Karpas-422 (cell line): ENCODE measurements around the gene HNRNPA3. TPM values are rescaled to one million over a fixed set of nuclear protein-coding genes. Genes with fewer than 3 reads are reported as not detected.

ENCODE experiments used
- DNase-seq: peaks from one replicate; pipeline ENCODE4 v3.0.0-alpha.2; 2015
- H2AFZ ChIP-seq: fragments of 200-600 bp; sonication (generic); 2 replicates; pipeline ENCODE4 v1.6.1; 2014; ENCODE audit warnings: antibody characterized with exemption, low read length, mixed read lengths
- H3K27ac ChIP-seq: fragments of 200-600 bp; sonication (generic); 2 replicates; pipeline ENCODE4 v1.5.1; 2014; ENCODE audit warnings: mild to moderate bottlenecking, low read length, moderate library complexity
- H3K27me3 ChIP-seq: fragments of 200-600 bp; sonication (generic); 2 replicates; pipeline ENCODE4 v1.6.1; 2014; ENCODE audit warnings: low read length, mixed read lengths
- H3K36me3 ChIP-seq: fragments of 200-600 bp; sonication (generic); 2 replicates; pipeline ENCODE4 v1.6.1; 2014; ENCODE audit warnings: low read length, mixed read lengths; ENCODE audit not compliant: insufficient read depth
- H3K4me1 ChIP-seq: fragments of 200-600 bp; sonication (generic); 2 replicates; pipeline ENCODE4 v1.6.1; 2014; ENCODE audit warnings: mild to moderate bottlenecking, low read length, mixed read lengths
- H3K4me2 ChIP-seq: fragments of 200-600 bp; sonication (generic); 2 replicates; pipeline ENCODE4 v1.6.1; 2014; ENCODE audit warnings: low read length, low read depth, mild to moderate bottlenecking; ENCODE audit not compliant: poor library complexity, severe bottlenecking
- H3K4me3 ChIP-seq: fragments of 200-600 bp; sonication (generic); 2 replicates; pipeline ENCODE4 v1.5.1; 2014; ENCODE audit warnings: mild to moderate bottlenecking, antibody characterized with exemption, low read length, mixed read lengths
- H3K79me2 ChIP-seq: fragments of 200-600 bp; sonication (generic); 2 replicates; pipeline ENCODE4 v1.6.1; 2014; ENCODE audit warnings: mild to moderate bottlenecking, low read length, mixed read lengths
- H3K9ac ChIP-seq: fragments of 200-600 bp; sonication (generic); 2 replicates; pipeline ENCODE4 v1.6.0; 2014; ENCODE audit warnings: low read length
- H3K9me2 ChIP-seq: fragments of 200-600 bp; sonication (generic), shearing (Covaris generic); replicated peaks from 2 replicates; pipeline ENCODE4 v1.6.0; 2014; ENCODE audit warnings: mild to moderate bottlenecking, low read length, moderate library complexity; ENCODE audit not compliant: insufficient read depth
- H3K9me3 ChIP-seq: fragments of 300-700, 200-600 bp; sonication (generic); 2 replicates; pipeline ENCODE4 v1.6.1; 2014; ENCODE audit warnings: low read length, mixed read lengths
- H4K20me1 ChIP-seq: fragments of 200-600 bp; sonication (generic); 2 replicates; pipeline ENCODE4 v1.6.1; 2014; ENCODE audit warnings: mild to moderate bottlenecking, antibody characterized with exemption, low read length, low read depth; ENCODE audit not compliant: insufficient read depth
- total RNA-seq: library from RNA; depleted of rRNA; stranded (reverse); fragments of >200 nt; shearing (Covaris generic); gene quantifications from 2 replicates; pipeline ENCODE4 v1.2.3, GENCODE V29; 2014; ENCODE audit warnings: low replicate concordance

HNRNPA3 gene
- total RNA-seq, 1 experiment from 2014 or later = 51.7 TPM

DNA sequence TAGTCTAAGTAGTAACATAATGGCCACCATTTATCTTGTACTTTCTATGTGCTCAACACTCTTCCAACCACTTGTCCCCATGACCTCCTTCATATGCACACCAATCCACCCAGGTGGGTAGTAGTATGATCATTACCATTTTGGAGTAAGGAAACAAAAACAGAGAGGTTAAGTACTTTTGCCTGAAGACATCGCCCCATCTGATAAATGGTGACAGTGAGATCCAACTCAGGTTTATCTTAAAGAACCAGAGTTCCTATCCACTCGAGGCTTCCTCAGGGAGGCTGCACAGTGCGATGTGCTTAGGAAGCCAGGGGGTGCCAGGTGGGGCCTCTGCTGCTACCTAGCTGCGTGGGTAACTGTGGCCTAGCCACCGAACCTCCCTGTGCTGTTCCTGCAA lies 37.9 kb downstream of the HNRNPA3 start:
- Histone ChIP-seq H3K36me3 (peaks cover 11% of the 10 kb centered on the region; the same call in 1 of the 2 replicates), H2AFZ (no peak overlapping the region), H4K20me1 (peaks cover 48% of the 10 kb centered on the region; the same call in 1 of the 2 replicates), H3K27me3 (no peaks in the 10 kb centered on the region), H3K9me3 (no peaks in the 10 kb centered on the region), H3K27ac (peak overlapping the region; percentile 95), H3K9ac (no peak overlapping the region), H3K4me2 (peak overlapping the region; percentile 26), H3K9me2 (no peaks in the 10 kb centered on the region), H3K79me2 (peaks cover 100% of the 10 kb centered on the region), H3K4me1 (peaks cover 97% of the 10 kb centered on the region), H3K4me3 (no peak overlapping the region)
- no peak for DNase-seq

DNA sequence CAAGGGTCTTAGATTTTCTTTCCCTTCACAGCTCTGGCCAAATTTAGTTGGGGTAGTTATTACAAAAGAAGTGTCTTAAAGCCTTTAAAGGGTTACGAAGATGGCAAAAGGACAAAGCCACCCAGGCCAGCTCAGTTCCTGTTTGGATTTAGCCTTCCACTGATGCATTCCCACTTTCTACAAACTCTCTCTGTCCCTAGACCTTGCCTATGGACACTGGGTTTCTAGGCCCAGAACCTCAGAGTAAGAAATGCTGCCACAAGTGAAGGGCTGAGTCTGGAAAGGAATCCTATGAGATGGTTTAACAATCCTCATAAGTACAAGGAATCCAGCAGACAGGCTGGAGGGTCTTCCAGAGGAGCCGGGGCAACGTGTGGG lies 38.6 kb downstream of the HNRNPA3 start:
- Histone ChIP-seq H3K9ac (no peak overlapping the region), H3K27ac (peak overlapping the region; percentile 95; the same call in 1 of the 2 replicates), H4K20me1 (peaks cover 51% of the 10 kb centered on the region; the same call in 1 of the 2 replicates)

GRCh38 chr2:177252808-177253531 lies 40.4 kb downstream of the HNRNPA3 start:
- Histone ChIP-seq H3K4me3 (no peak overlapping the region), H2AFZ (no peak overlapping the region), H3K4me2 (no peak overlapping the region), H3K9me2 (no peaks in the 10 kb centered on the region), H3K79me2 (peaks cover 100% of the 10 kb centered on the region), H3K9me3 (no peaks in the 10 kb centered on the region), H3K27ac (peak overlapping the region; percentile 45), H3K36me3 (peaks cover 14% of the 10 kb centered on the region; the same call in 1 of the 2 replicates), H3K4me1 (peaks cover 97% of the 10 kb centered on the region), H3K27me3 (no peaks in the 10 kb centered on the region), H3K9ac (no peak overlapping the region), H4K20me1 (peaks cover 67% of the 10 kb centered on the region)
- no peak for DNase-seq

More for the DNA sequence above, 38.6 kb downstream of the HNRNPA3 start:
- Histone ChIP-seq H3K4me2 (peak overlapping the region; percentile 4), H3K9me3 (no peaks in the 10 kb centered on the region), H3K36me3 (peaks cover 11% of the 10 kb centered on the region; the same call in 1 of the 2 replicates), H3K4me1 (peaks cover 97% of the 10 kb centered on the region), H3K9me2 (no peaks in the 10 kb centered on the region), H3K79me2 (peaks cover 100% of the 10 kb centered on the region), H3K27me3 (no peaks in the 10 kb centered on the region), H2AFZ (no peak overlapping the region), H3K4me3 (no peak overlapping the region)
- no peak for DNase-seq

GRCh38 chr2:177253704-177254103 lies 41.1 kb downstream of the HNRNPA3 start:
- Histone ChIP-seq H3K4me3 (no peak overlapping the region), H3K9ac (no peak overlapping the region), H3K36me3 (peaks cover 19% of the 10 kb centered on the region), H3K4me2 (peak overlapping the region; percentile 8), H2AFZ (no peak overlapping the region), H3K9me3 (no peaks in the 10 kb centered on the region), H3K9me2 (no peaks in the 10 kb centered on the region), H3K4me1 (peaks cover 89% of the 10 kb centered on the region), H3K27me3 (no peaks in the 10 kb centered on the region), H4K20me1 (peaks cover 72% of the 10 kb centered on the region), H3K79me2 (peaks cover 100% of the 10 kb centered on the region), H3K27ac (peak overlapping the region; percentile 45; the same call in 1 of the 2 replicates)
- no peak for DNase-seq

DNA sequence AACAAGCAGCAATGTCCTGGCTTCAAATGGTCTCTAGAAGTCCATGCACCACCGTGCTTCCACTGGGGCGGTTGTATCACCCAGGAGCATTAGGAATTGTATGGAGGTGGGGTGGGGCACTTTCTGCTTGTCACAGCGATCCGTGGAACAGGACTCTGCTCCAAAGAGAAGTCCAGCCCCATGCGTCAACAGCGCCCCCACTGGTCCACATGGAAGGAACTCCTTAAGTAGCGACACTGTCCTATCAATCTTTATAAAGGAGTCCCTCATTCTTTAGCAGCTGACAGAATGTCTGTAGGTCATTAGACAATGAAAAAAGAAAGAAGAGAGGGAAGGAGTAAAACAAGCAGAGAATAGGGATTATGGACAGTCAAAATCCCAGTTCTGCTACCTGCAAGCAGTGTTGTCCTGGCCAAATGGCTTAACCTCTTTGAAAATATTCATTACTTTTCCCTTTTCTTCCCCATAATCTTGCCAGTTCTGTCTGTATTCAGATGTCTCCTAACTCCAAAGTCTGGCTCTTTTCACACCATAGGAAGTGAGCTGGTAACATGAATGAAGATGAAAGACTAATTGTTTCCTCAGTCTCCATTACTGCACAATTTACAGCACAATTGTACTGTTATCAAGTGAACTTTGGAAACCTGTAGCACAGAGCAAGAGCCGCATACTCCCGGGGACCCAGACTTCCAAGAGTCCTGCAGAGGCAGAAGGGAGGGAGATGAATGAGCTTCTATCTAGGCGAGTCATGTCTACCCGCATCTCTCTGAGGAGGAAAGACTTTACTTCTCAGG lies 42.0 kb downstream of the HNRNPA3 start:
- Histone ChIP-seq H3K36me3 (peaks cover 27% of the 10 kb centered on the region), H3K4me2 (peak overlapping the region; percentile 8), H3K27ac (peak overlapping the region; percentile 54)

GRCh38 chr2:177255227-177255601 lies 42.6 kb downstream of the HNRNPA3 start:
- Histone ChIP-seq H3K9me2 (no peaks in the 10 kb centered on the region), H2AFZ (no peak overlapping the region), H3K79me2 (peaks cover 100% of the 10 kb centered on the region), H3K4me3 (no peak overlapping the region), H4K20me1 (peaks cover 79% of the 10 kb centered on the region), H3K9ac (peak overlapping the region; percentile 11; the same call in 1 of the 2 replicates), H3K27me3 (no peaks in the 10 kb centered on the region), H3K27ac (peak overlapping the region; percentile 54), H3K36me3 (peaks cover 31% of the 10 kb centered on the region), H3K4me2 (peak overlapping the region; percentile 8), H3K4me1 (peaks cover 76% of the 10 kb centered on the region), H3K9me3 (no peaks in the 10 kb centered on the region)
- no peak for DNase-seq

More for the DNA sequence above, 42.0 kb downstream of the HNRNPA3 start:
- DNase-seq = peak; percentile 59
- Histone ChIP-seq H3K9me3 (no peaks in the 10 kb centered on the region), H3K9me2 (no peaks in the 10 kb centered on the region), H3K79me2 (peaks cover 100% of the 10 kb centered on the region), H3K27me3 (no peaks in the 10 kb centered on the region), H3K4me3 (no peak overlapping the region), H4K20me1 (peaks cover 78% of the 10 kb centered on the region), H3K4me1 (peaks cover 81% of the 10 kb centered on the region), H3K9ac (peak overlapping the region; percentile 11; the same call in 1 of the 2 replicates), H2AFZ (no peak overlapping the region)

DNA sequence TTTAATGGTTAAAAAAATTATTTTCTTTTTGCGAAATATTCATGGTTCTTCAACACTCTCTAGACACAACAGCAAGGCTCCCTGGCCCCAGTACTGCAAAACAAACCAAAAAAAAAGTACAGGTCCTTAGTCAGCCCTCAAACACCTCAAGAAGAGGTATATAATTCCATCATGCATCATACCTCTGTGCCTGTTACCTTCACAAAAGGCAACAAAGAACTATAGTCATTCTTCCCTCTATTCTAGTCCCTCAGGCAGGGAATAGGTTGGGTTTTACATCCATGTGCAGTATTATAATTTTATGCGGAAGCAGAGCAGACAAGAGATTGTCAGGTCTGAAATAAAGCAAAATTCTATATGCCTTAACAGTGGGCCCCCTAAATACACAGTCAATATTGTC lies 43.4 kb downstream of the HNRNPA3 start:
- Histone ChIP-seq H3K4me1 (peaks cover 72% of the 10 kb centered on the region), H2AFZ (no peak overlapping the region), H3K27me3 (no peaks in the 10 kb centered on the region), H3K9me2 (no peaks in the 10 kb centered on the region), H3K4me2 (no peak overlapping the region), H3K4me3 (no peak overlapping the region), H3K9ac (no peak overlapping the region), H3K9me3 (no peaks in the 10 kb centered on the region), H3K27ac (peak overlapping the region; percentile 54), H4K20me1 (peaks cover 76% of the 10 kb centered on the region), H3K79me2 (peaks cover 100% of the 10 kb centered on the region), H3K36me3 (peaks cover 34% of the 10 kb centered on the region)
- no peak for DNase-seq

GRCh38 chr2:177256695-177257094 lies 44.1 kb downstream of the HNRNPA3 start:
- Histone ChIP-seq H3K36me3 (peaks cover 40% of the 10 kb centered on the region), H2AFZ (no peak overlapping the region), H3K27me3 (no peaks in the 10 kb centered on the region), H3K4me1 (peaks cover 73% of the 10 kb centered on the region), H3K9ac (no peak overlapping the region), H4K20me1 (peaks cover 78% of the 10 kb centered on the region), H3K4me2 (peak overlapping the region; percentile 20), H3K79me2 (peaks cover 100% of the 10 kb centered on the region), H3K9me3 (no peaks in the 10 kb centered on the region), H3K9me2 (no peaks in the 10 kb centered on the region), H3K4me3 (no peak overlapping the region), H3K27ac (peak overlapping the region; percentile 54)
- no peak for DNase-seq
